GM12878 (cell line): ENCODE measurements around the gene IL18. TPM values are rescaled to one million over a fixed set of nuclear protein-coding genes. Genes with fewer than 3 reads are reported as not detected.

Experiments
- ATAC-seq: fragments of 200-7000 bp; cut with Tn5 transposase; 3 replicates; pipeline ENCODE4 v1.9.1; 2020; ENCODE audit warnings: mild to moderate bottlenecking, moderate library complexity
- BruUV-seq: library from RNA; stranded (reverse); fragments of 400-500 nt; replicated peaks from 2 replicates; lab custom pipeline; 2021; lab: Mats Ljungman, UMichigan
- CTCF ChIA-PET: fragments of 300-600 bp; sonication (Branson Sonifier 250); formaldehyde crosslinking; extraction: SDS; loops from one replicate; lab custom pipeline; 2021; ENCODE audit warnings: inconsistent platforms; lab: Yijun Ruan, JAX
- POLR2A ChIA-PET: fragments of 350-600 bp; formaldehyde crosslinking; extraction: SDS; loops from one replicate; lab custom pipeline; 2021; ENCODE audit warnings: inconsistent platforms; lab: Charles Lee
- RAD21 ChIA-PET: fragments of 300-600 bp; sonication (Branson Sonifier 250); formaldehyde crosslinking; loops from one replicate; lab custom pipeline; 2023; ENCODE audit warnings: antibody characterized with exemption; ENCODE audit not compliant: unreplicated experiment; lab: Charles Lee
- SMC1A ChIA-PET: fragments of 300-600 bp; sonication (Branson Sonifier 250); formaldehyde crosslinking; loops from one replicate; lab custom pipeline; 2023; ENCODE audit not compliant: unreplicated experiment, uncharacterized antibody; lab: Charles Lee
- DNase-seq: peaks from one replicate; pipeline ENCODE4 v3.0.0-alpha.2; 2011; ENCODE audit warnings: low read depth, low spot score
- FAIRE-seq: peaks from 3 replicates; lab custom pipeline; 2011; peaks lifted over from hg19 to GRCh38; lab: Jason Lieb, UNC
- H2AFZ ChIP-seq: 2 replicates; pipeline ENCODE4 v1.6.0; 2011; ENCODE audit warnings: low read depth, low read length, control low read depth; ENCODE audit not compliant: control insufficient read depth
- H3K27ac ChIP-seq: 2 replicates; pipeline ENCODE4 v1.5.1; 2011; ENCODE audit warnings: control low read depth; ENCODE audit not compliant: control insufficient read depth, insufficient read depth
- H3K27me3 ChIP-seq, 2 experiments: replicated peaks in 1 of 2; 2 replicates each; pipeline versions ENCODE4 v1.6.0 to v1.6.1; 2011; ENCODE audit warnings: low read length in 1 of 2; ENCODE audit not compliant: control insufficient read depth in 2 of 2, insufficient read depth in 2 of 2
- H3K36me3 ChIP-seq, 2 experiments: 2 replicates each; pipeline ENCODE4 v1.5.1; 2011; ENCODE audit warnings: low read length in 1 of 2; ENCODE audit not compliant: control insufficient read depth in 2 of 2, insufficient read depth in 2 of 2
- H3K4me1 ChIP-seq: 2 replicates; pipeline ENCODE4 v1.6.1; 2011; ENCODE audit warnings: mild to moderate bottlenecking, low read length, moderate library complexity, mixed read lengths; ENCODE audit not compliant: control insufficient read depth, insufficient read depth
- H3K4me2 ChIP-seq: 2 replicates; pipeline ENCODE4 v1.6.0; 2011; ENCODE audit warnings: control low read depth; ENCODE audit not compliant: control insufficient read depth, insufficient read depth
- H3K4me3 ChIP-seq: fragments of 200-600 bp; sonication (generic); 2 replicates; pipeline ENCODE4 v1.5.1; 2016
- H3K79me2 ChIP-seq: 2 replicates; pipeline ENCODE4 v1.6.0; 2011; ENCODE audit warnings: low read length; ENCODE audit not compliant: control insufficient read depth, insufficient read depth
- H3K9ac ChIP-seq: 2 replicates; pipeline ENCODE4 v1.8.0; 2011; ENCODE audit warnings: low read length, control low read depth, mixed read lengths; ENCODE audit not compliant: control insufficient read depth, insufficient read depth
- H3K9me3 ChIP-seq: replicated peaks from 3 replicates; pipeline ENCODE4 v1.5.1; 2011; ENCODE audit warnings: mild to moderate bottlenecking, low read length; ENCODE audit not compliant: control insufficient read depth, insufficient read depth
- H4K20me1 ChIP-seq: 2 replicates; pipeline ENCODE4 v1.6.0; 2011; ENCODE audit not compliant: control insufficient read depth, insufficient read depth
- JUND ChIP-seq: IDR thresholded peaks from 2 replicates; pipeline ENCODE4 v1.6.1; 2012; ENCODE audit warnings: low read depth, mild to moderate bottlenecking, low read length, improper control_type of control experiment, moderate library complexity
- NFIC ChIP-seq: IDR thresholded peaks from 2 replicates; pipeline ENCODE4 v1.6.1; 2012; ENCODE audit warnings: low read depth, mild to moderate bottlenecking, inconsistent platforms, low read length, moderate library complexity
- RUNX3 ChIP-seq: IDR thresholded peaks from 2 replicates; pipeline ENCODE4 v1.6.1; 2012; ENCODE audit warnings: low read length, inconsistent platforms
- SREBF1 ChIP-seq: IDR thresholded peaks from 2 replicates; pipeline ENCODE4 v1.6.1; 2012; ENCODE audit warnings: mild to moderate bottlenecking, low read length
- WRNIP1 ChIP-seq: IDR thresholded peaks from 2 replicates; pipeline ENCODE4 v1.6.1; 2011; ENCODE audit warnings: low read depth, low read length, improper control_type of control experiment, borderline replicate concordance
- WGBS: methylation state at CpG from one replicate; pipeline ENCODE4 v1.1.6; 2016; ENCODE audit warnings: low lambda C conversion rate; ENCODE audit not compliant: insufficient replicate concordance, insufficient coverage; ENCODE audit errors: missing lambda C conversion rate; 5-methylcytosine and 5-hydroxymethylcytosine counted together
- in situ Hi-C: fragments of 300-500 bp; cut with MboI; formaldehyde crosslinking; loops from 9 replicates; pipeline ENCODE4 v1.14.3; 2018; ENCODE audit warnings: mixed read lengths
- intact Hi-C: fragments of 100-400 bp; cut with micrococcal nuclease; formaldehyde crosslinking; loops from one replicate; pipeline ENCODE4 v1.14.2; 2022; ENCODE audit not compliant: unreplicated experiment
- polyA plus RNA-seq, 11 experiments: library from polyadenylated mRNA; depleted of rRNA in 4 of 11; unstranded in 6 of 11; stranded (reverse) in 5 of 11; fragments of >200 nt; fragmentation: Nextera tagmentation in 4 of 11; fragmentation: Illumina TruSeq in 1 of 11; extraction: Ambion mirVana in 4 of 11; extraction: Trizol in 1 of 11; gene quantifications; 1 replicate in 1 of 11; 2 replicates in 10 of 11; pipeline versions ENCODE4 v1.2.1 to v1.2.3, GENCODE V29; 2011 to 2016; ENCODE audit warnings: inconsistent platforms in 2 of 11, missing spikeins in 2 of 11, low read depth in 1 of 11
- total RNA-seq, 4 experiments: library from RNA; depleted of rRNA in 3 of 4; stranded (reverse); fragments of >200 nt in 3 of 4; fragmentation: Illumina TruSeq in 1 of 4; extraction: Trizol in 1 of 4; gene quantifications; 2 replicates each; pipeline versions ENCODE4 v1.2.1 to v1.2.3, GENCODE V29; 2013 to 2021
- TF ChIP-seq, protein P1 (sequence below): fragments of 450-650 bp; IDR thresholded peaks from 2 replicates; pipeline ENCODE4 v1.6.1; 2017; ENCODE audit warnings: mild to moderate bottlenecking, low read depth, inconsistent platforms; ENCODE audit not compliant: poor library complexity, severe bottlenecking
- TF ChIP-seq, protein P2 (sequence below): IDR thresholded peaks from 2 replicates; pipeline ENCODE4 v1.6.1; 2011; ENCODE audit warnings: borderline replicate concordance, low read depth, mild to moderate bottlenecking, moderate library complexity, mixed read lengths, low read length; ENCODE audit not compliant: insufficient read depth; ENCODE audit errors: extremely low read length
- TF ChIP-seq, protein P3 (sequence below): fragments of 150-350 bp; IDR thresholded peaks from 2 replicates; pipeline ENCODE4 v1.6.1; 2016; ENCODE audit warnings: low read depth, low read length
- TF ChIP-seq, protein P4 (sequence below): fragments of 450-650 bp; IDR thresholded peaks from 2 replicates; pipeline ENCODE4 v1.6.1; 2014; ENCODE audit warnings: mild to moderate bottlenecking

The IL18 gene
- total and polyA plus RNA-seq, 10 of the 15 experiments (the other 5 are each of a cell fraction or from before 2014, with no cell fraction given), result 0.12 to 0.42 (median 0.24) TPM

DNA sequence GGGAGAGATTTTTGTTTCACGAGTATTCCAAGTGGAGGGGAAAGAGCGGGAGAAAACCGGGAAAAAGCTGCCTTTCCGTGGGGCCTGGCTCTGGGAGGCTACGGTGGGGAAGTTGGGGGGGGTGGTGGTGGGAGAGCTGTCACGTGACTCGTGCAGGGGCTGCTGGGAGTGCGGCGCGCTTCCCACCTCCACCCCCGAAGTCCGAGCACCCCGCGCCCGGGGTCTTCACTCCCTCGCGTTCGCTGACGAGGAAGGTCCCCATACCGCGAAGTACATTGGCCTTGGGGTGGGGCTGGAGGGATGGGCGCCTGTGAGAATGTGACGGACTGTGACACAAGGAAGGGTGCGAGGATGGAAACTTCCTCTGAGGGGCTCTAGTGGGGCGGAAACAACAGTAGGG, 3.3 kb upstream of the IL18 start, which contains the start of gene TEX12:
TEX12 (plus strand) TSS at position 228 of the 400 bp plus-strand sequence. CDS start 1,897 bp downstream, outside the sequence.
- RAD21 ChIA-PET, result no interaction called here
- SMC1A ChIA-PET, result no interaction called here
- Histone ChIP-seq H3K27me3 (no peaks in the 10 kb centered on the region; a peak in 1 of 4 replicates), H3K27ac (no peak within 1 kb of the TSS), H3K4me3 (no peak within 1 kb of the TSS), H3K4me1 (no peaks in the 10 kb centered on the region), H4K20me1 (no peaks in the 10 kb centered on the region), H3K9me3 (no peaks in the 10 kb centered on the region), H2AFZ (no peak within 1 kb of the TSS), H3K79me2 (no peaks in the 10 kb centered on the region), H3K9ac (no peak within 1 kb of the TSS), H3K36me3 (no peaks in the 10 kb centered on the region), H3K4me2 (no peak within 1 kb of the TSS)
- in situ Hi-C loops, result no loop called here
- intact Hi-C loops, result no loop called here
- DNase-seq (no peak), FAIRE-seq (no peak), ATAC-seq (no peak)
- POLR2A ChIA-PET, result no interaction called here
- no peak for TF ChIP-seq WRNIP1
- no peak for TF ChIP-seq SREBF1
- TF ChIP-seq JUND, result no peak
- TF ChIP-seq, protein P1, sequence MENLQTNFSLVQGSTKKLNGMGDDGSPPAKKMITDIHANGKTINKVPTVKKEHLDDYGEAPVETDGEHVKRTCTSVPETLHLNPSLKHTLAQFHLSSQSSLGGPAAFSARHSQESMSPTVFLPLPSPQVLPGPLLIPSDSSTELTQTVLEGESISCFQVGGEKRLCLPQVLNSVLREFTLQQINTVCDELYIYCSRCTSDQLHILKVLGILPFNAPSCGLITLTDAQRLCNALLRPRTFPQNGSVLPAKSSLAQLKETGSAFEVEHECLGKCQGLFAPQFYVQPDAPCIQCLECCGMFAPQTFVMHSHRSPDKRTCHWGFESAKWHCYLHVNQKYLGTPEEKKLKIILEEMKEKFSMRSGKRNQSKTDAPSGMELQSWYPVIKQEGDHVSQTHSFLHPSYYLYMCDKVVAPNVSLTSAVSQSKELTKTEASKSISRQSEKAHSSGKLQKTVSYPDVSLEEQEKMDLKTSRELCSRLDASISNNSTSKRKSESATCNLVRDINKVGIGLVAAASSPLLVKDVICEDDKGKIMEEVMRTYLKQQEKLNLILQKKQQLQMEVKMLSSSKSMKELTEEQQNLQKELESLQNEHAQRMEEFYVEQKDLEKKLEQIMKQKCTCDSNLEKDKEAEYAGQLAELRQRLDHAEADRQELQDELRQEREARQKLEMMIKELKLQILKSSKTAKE, result no peak
- no peak for TF ChIP-seq NFIC
- TF ChIP-seq, protein P2, sequence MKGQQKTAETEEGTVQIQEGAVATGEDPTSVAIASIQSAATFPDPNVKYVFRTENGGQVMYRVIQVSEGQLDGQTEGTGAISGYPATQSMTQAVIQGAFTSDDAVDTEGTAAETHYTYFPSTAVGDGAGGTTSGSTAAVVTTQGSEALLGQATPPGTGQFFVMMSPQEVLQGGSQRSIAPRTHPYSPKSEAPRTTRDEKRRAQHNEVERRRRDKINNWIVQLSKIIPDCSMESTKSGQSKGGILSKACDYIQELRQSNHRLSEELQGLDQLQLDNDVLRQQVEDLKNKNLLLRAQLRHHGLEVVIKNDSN, result no peak
- TF ChIP-seq, protein P3, sequence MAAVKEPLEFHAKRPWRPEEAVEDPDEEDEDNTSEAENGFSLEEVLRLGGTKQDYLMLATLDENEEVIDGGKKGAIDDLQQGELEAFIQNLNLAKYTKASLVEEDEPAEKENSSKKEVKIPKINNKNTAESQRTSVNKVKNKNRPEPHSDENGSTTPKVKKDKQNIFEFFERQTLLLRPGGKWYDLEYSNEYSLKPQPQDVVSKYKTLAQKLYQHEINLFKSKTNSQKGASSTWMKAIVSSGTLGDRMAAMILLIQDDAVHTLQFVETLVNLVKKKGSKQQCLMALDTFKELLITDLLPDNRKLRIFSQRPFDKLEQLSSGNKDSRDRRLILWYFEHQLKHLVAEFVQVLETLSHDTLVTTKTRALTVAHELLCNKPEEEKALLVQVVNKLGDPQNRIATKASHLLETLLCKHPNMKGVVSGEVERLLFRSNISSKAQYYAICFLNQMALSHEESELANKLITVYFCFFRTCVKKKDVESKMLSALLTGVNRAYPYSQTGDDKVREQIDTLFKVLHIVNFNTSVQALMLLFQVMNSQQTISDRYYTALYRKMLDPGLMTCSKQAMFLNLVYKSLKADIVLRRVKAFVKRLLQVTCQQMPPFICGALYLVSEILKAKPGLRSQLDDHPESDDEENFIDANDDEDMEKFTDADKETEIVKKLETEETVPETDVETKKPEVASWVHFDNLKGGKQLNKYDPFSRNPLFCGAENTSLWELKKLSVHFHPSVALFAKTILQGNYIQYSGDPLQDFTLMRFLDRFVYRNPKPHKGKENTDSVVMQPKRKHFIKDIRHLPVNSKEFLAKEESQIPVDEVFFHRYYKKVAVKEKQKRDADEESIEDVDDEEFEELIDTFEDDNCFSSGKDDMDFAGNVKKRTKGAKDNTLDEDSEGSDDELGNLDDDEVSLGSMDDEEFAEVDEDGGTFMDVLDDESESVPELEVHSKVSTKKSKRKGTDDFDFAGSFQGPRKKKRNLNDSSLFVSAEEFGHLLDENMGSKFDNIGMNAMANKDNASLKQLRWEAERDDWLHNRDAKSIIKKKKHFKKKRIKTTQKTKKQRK, result no peak
- TF ChIP-seq RUNX3, result no peak
- TF ChIP-seq, protein P4, sequence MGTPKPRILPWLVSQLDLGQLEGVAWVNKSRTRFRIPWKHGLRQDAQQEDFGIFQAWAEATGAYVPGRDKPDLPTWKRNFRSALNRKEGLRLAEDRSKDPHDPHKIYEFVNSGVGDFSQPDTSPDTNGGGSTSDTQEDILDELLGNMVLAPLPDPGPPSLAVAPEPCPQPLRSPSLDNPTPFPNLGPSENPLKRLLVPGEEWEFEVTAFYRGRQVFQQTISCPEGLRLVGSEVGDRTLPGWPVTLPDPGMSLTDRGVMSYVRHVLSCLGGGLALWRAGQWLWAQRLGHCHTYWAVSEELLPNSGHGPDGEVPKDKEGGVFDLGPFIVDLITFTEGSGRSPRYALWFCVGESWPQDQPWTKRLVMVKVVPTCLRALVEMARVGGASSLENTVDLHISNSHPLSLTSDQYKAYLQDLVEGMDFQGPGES, result no peak
- CTCF ChIA-PET, result no interaction called here
- no TSS peak for BruUV-seq
- WGBS, result 76% methylated on average over 21 of the region's 25 CpGs
